ENCODE measurements around the gene BEGAIN.

GRCh38 chr14:100566119-100566518 lies 21.1 kb downstream of the BEGAIN start:
- TF ChIP-seq CTCF (IDR thresholded peaks at IDR 0.05 in 4 of 5, conservative IDR thresholded peaks at IDR 0.05 in 1 of 5): no peak
- TF ChIP-seq POLR2A (IDR thresholded peaks at IDR 0.05): no peak

Measured in gastrocnemius medialis (tissue), 4 donors.